Right kidney (tissue), 1 donor: ENCODE data around the gene CACNA1C.

Experiments
- DNase-seq: peaks from one replicate; pipeline ENCODE4 v3.0.0-alpha.2; 2016

CACNA1C gene

GRCh38 chr12:2034633-2035430 lies 18.0 kb upstream of the CACNA1C start:
- peak; percentile 84 for DNase-seq

GRCh38 chr12:2035431-2036055 lies 17.2 kb upstream of the CACNA1C start:
- no peak for DNase-seq

- DNase-seq: no peak
These were observed 13.8 kb upstream of the CACNA1C start for GRCh38 chr12:2039034-2039433.

GRCh38 chr12:2043054-2043453 lies 9.7 kb upstream of the CACNA1C start:
- DNase-seq: no peak

- no peak for DNase-seq
These were observed 8.6 kb upstream of the CACNA1C start for GRCh38 chr12:2044165-2044564.

GRCh38 chr12:2046957-2047356 lies 5.8 kb upstream of the CACNA1C start:
- no peak for DNase-seq

- no peak for DNase-seq
These were observed 5.0 kb upstream of the CACNA1C start for GRCh38 chr12:2047752-2048151.

GRCh38 chr12:2049604-2050540 lies 2.9 kb upstream of the CACNA1C start:
- DNase-seq: no peak

- peak; percentile 78 for DNase-seq
These were observed 826 bp upstream of the CACNA1C start for GRCh38 chr12:2051700-2052621.

GRCh38 chr12:2053691-2054090 lies 904 bp downstream of the CACNA1C start:
- DNase-seq: peak; percentile 62

GRCh38 chr12:2054091-2055018 lies 1.6 kb downstream of the CACNA1C start:
- peak; percentile 55 for DNase-seq

- DNase-seq: peak; percentile 41
These were observed 4.4 kb downstream of the CACNA1C start for GRCh38 chr12:2057041-2057794.

GRCh38 chr12:2057795-2058408 lies 5.1 kb downstream of the CACNA1C start:
- no peak for DNase-seq

- DNase-seq: no peak
These were observed 6.0 kb downstream of the CACNA1C start for GRCh38 chr12:2058837-2059236.

- DNase-seq: no peak
These were observed 8.6 kb downstream of the CACNA1C start for GRCh38 chr12:2061402-2061801.

- peak; percentile 23 for DNase-seq
These were observed 11.3 kb downstream of the CACNA1C start for GRCh38 chr12:2064071-2064507.

GRCh38 chr12:2068653-2069052 lies 15.9 kb downstream of the CACNA1C start:
- no peak for DNase-seq

- DNase-seq: no peak
These were observed 17.8 kb downstream of the CACNA1C start for GRCh38 chr12:2070440-2071045.

- no peak for DNase-seq
These were observed 22.0 kb downstream of the CACNA1C start for GRCh38 chr12:2074792-2075191.
